Lung (tissue), 16 donors: Measurements from ENCODE around the gene LHCGR. TPM values are rescaled to one million over a fixed set of nuclear protein-coding genes. Genes with fewer than 3 reads are reported as not detected.
A peak's percentile ranks its signal among the peaks of the same experiment; 100 is the strongest.

Source experiments
- ATAC-seq: fragments of 200-7000 bp; cut with Tn5 transposase; one replicate; pipeline ENCODE4 v1.9.1; 2020; ENCODE audit warnings: moderate number of reproducible peaks; ENCODE audit not compliant: insufficient read depth, low FRiP score
- DNase-seq, 3 donors: peaks; one replicate each; pipeline ENCODE4 v3.0.0-alpha.2; 2013 to 2017
- H3K27ac ChIP-seq, 2 donors: one replicate each; pipeline ENCODE4 v1.5.1; 2013; ENCODE audit warnings: mild to moderate bottlenecking in 2 of 2, moderate library complexity in 2 of 2, control low read depth in 1 of 2, inconsistent platforms in 1 of 2, low read depth in 1 of 2, low read length in 1 of 2
- H3K27me3 ChIP-seq, 3 donors: one replicate each; pipeline ENCODE4 v1.5.1; 2013; ENCODE audit warnings: low read length in 2 of 3; ENCODE audit not compliant: control insufficient read depth in 3 of 3, insufficient read depth in 3 of 3
- H3K36me3 ChIP-seq, 4 donors: one replicate each; pipeline ENCODE4 v1.5.1; 2013; ENCODE audit warnings: low read length in 4 of 4, mild to moderate bottlenecking in 1 of 4, moderate library complexity in 1 of 4; ENCODE audit not compliant: control insufficient read depth in 4 of 4, insufficient read depth in 4 of 4
- H3K4me1 ChIP-seq, 5 donors: one replicate each; pipeline ENCODE4 v1.5.1; 2013; ENCODE audit warnings: low read length in 5 of 5, mild to moderate bottlenecking in 2 of 5, moderate library complexity in 1 of 5; ENCODE audit not compliant: control insufficient read depth in 5 of 5, insufficient read depth in 5 of 5
- H3K4me3 ChIP-seq: one replicate; pipeline ENCODE4 v1.5.1; 2013; ENCODE audit warnings: mild to moderate bottlenecking, control low read depth, moderate library complexity
- H3K9ac ChIP-seq, 2 donors: one replicate each; pipeline ENCODE4 v1.5.1; 2013; ENCODE audit warnings: low read length in 2 of 2, control low read depth in 1 of 2; ENCODE audit not compliant: insufficient read depth in 1 of 2
- H3K9me3 ChIP-seq, 4 donors: one replicate each; pipeline ENCODE4 v1.5.1; 2013; ENCODE audit warnings: low read length in 3 of 4, mild to moderate bottlenecking in 1 of 4, moderate library complexity in 1 of 4; ENCODE audit not compliant: control insufficient read depth in 4 of 4, insufficient read depth in 3 of 4
- CTCF ChIP-seq: IDR thresholded peaks from 2 replicates; pipeline ENCODE4 v1.5.1; 2012; ENCODE audit warnings: mild to moderate bottlenecking; ENCODE audit errors: control extremely low read depth, extremely low read depth
- WGBS, 2 donors: extraction: QIAGEN DNeasy Blood & Tissue Kit; methylation state at CpG; one replicate each; pipeline ENCODE4 v1.1.7; 2013; 5-methylcytosine and 5-hydroxymethylcytosine counted together
- long read RNA-seq, 5 donors: transcript quantifications; one replicate each; lab custom pipeline, GENCODE V29; 2026
- polyA plus RNA-seq, 2 donors: library from polyadenylated mRNA; stranded (reverse); fragments of 200-250 nt; gene quantifications; one replicate each; pipeline ENCODE4 v1.2.1, GENCODE V29; 2013
- total RNA-seq, 2 donors: library from RNA; depleted of rRNA in 1 of 2; stranded (reverse); fragments of >200 nt in 1 of 2; gene quantifications; one replicate each; pipeline ENCODE4 v1.2.1, GENCODE V29; 2014 to 2021
- donor health status: control.
- donor health status: control.
- donor health status: Bipolar disorder and iron deficiency.
- donor health status: healthy.
- donor health status: DM: yes; HTN: yes; CAD: no.

The LHCGR gene
- total RNA-seq (under 1 TPM; 0.12 to 0.26 TPM), polyA plus RNA-seq (under 1 TPM; 0.02 to 0.06 TPM)
- long read RNA-seq, donor 1: 0 reads
- long read RNA-seq, donor 2: 0 reads
- long read RNA-seq, donor 3: 0 reads
- long read RNA-seq, donor 4: 0 reads
- long read RNA-seq, donor 5: 0 reads

- 5 to 6% methylated on average over 36 to 37 of the region's 37 CpGs for WGBS, 2 donors
- H3K9me3 ChIP-seq: no peaks in the 10 kb centered on the region
- DNase-seq (peak in 2 of 3 donors; percentile 35 to 43), ATAC-seq (peak; percentile 24)
- no peak within 1 kb of the TSS for H3K27ac ChIP-seq
- peaks cover 0 to 11% (median 0%) of the 10 kb centered on the region in 3 donors for H3K27me3 ChIP-seq
- no peaks in the 10 kb centered on the region for H3K36me3 ChIP-seq
- TF ChIP-seq CTCF: no peak
- H3K4me3 ChIP-seq: no peak within 1 kb of the TSS
- H3K4me1 ChIP-seq: peaks cover 0 to 9% (median 0%) of the 10 kb centered on the region in 5 donors
- H3K9ac ChIP-seq: no peak within 1 kb of the TSS
Measured at GRCh38 chr2:48755473-48755872, at the start of gene LHCGR. Gene LHCGR (minus strand): TSS chr2:48755724. CDS start chr2:48755671, 53 bp downstream.

- Histone ChIP-seq H3K27ac (no peak overlapping the region), H3K36me3 (no peaks in the 10 kb centered on the region), H3K9me3 (no peaks in the 10 kb centered on the region), H3K9ac (no peak overlapping the region), H3K27me3 (no peaks in the 10 kb centered on the region), H3K4me3 (no peak overlapping the region), H3K4me1 (no peaks in the 10 kb centered on the region)
- ATAC-seq (no peak), DNase-seq (no peak)
- 85 to 86% methylated on average over 6 of the region's 6 CpGs for WGBS, 2 donors
- no peak for TF ChIP-seq CTCF
Measured at GRCh38 chr2:48799601-48800000, 44.1 kb upstream of the LHCGR start.

- no peaks in the 10 kb centered on the region for H3K36me3 ChIP-seq
- DNase-seq (no peak), ATAC-seq (no peak)
- H3K4me1 ChIP-seq: no peaks in the 10 kb centered on the region
- no peaks in the 10 kb centered on the region for H3K9me3 ChIP-seq
- H3K27ac ChIP-seq: no peak overlapping the region
- TF ChIP-seq CTCF: no peak
- 52 to 77% methylated on average over 2 of the region's 2 CpGs for WGBS, 2 donors
- H3K27me3 ChIP-seq: peaks cover 0 to 3% (median 0%) of the 10 kb centered on the region in 3 donors
- no peak overlapping the region for H3K9ac ChIP-seq
- no peak overlapping the region for H3K4me3 ChIP-seq
Measured at GRCh38 chr2:48795065-48795464, 39.5 kb upstream of the LHCGR start.

GRCh38 chr2:48793671-48794070 is 38.1 kb upstream of the LHCGR start:
- H3K4me1 ChIP-seq: no peaks in the 10 kb centered on the region
- no peak overlapping the region for H3K4me3 ChIP-seq
- ATAC-seq (no peak), DNase-seq (no peak)
- 68 to 80% methylated on average over 5 of the region's 5 CpGs for WGBS, 2 donors
- H3K9ac ChIP-seq: no peak overlapping the region
- peaks cover 0 to 3% (median 0%) of the 10 kb centered on the region in 3 donors for H3K27me3 ChIP-seq
- no peaks in the 10 kb centered on the region for H3K9me3 ChIP-seq
- TF ChIP-seq CTCF: no peak
- no peaks in the 10 kb centered on the region for H3K36me3 ChIP-seq
- no peak overlapping the region for H3K27ac ChIP-seq
